GM23338 (cell line): ENCODE measurements around the gene GJB4. TPM values are rescaled to one million over a fixed set of nuclear protein-coding genes. Genes with fewer than 3 reads are reported as not detected.

Experiments
- ATAC-seq: fragments of 200-7000 bp; cut with Tn5 transposase; 3 replicates; pipeline ENCODE4 v1.9.1; 2020
- DNase-seq: peaks from one replicate; pipeline ENCODE4 v3.0.0-alpha.2; 2015; ENCODE audit warnings: low spot score
- H2AFZ ChIP-seq: fragments of 200-600 bp; sonication (generic); 2 replicates; pipeline ENCODE4 v1.8.0; 2016; ENCODE audit warnings: antibody characterized with exemption, mild to moderate bottlenecking, moderate library complexity
- H3F3A ChIP-seq: fragments of 200-600 bp; sonication (generic); replicated peaks from 2 replicates; pipeline ENCODE4 v1.8.0; 2017; ENCODE audit warnings: antibody characterized with exemption, mixed run types, low read depth
- H3K27ac ChIP-seq: fragments of 200-600 bp; sonication (generic); 2 replicates; pipeline ENCODE4 v1.6.1; 2016; ENCODE audit warnings: low read depth
- H3K27me3 ChIP-seq: fragments of 200-600 bp; sonication (generic); 2 replicates; pipeline ENCODE4 v1.8.0; 2016; ENCODE audit warnings: mild to moderate bottlenecking, mixed run types, moderate library complexity; ENCODE audit not compliant: insufficient read depth
- H3K36me3 ChIP-seq: fragments of 200-600 bp; sonication (generic); 2 replicates; pipeline ENCODE4 v1.8.0; 2016; ENCODE audit warnings: mild to moderate bottlenecking; ENCODE audit not compliant: insufficient read depth
- H3K4me1 ChIP-seq: fragments of 200-600 bp; sonication (generic); 2 replicates; pipeline ENCODE4 v1.8.0; 2016; ENCODE audit warnings: mild to moderate bottlenecking, moderate library complexity; ENCODE audit not compliant: insufficient read depth
- H3K4me2 ChIP-seq: fragments of 200-600 bp; sonication (generic); 2 replicates; pipeline ENCODE4 v1.7.1; 2017; ENCODE audit warnings: mixed run types
- H3K4me3 ChIP-seq: fragments of 200-600 bp; sonication (generic); 2 replicates; pipeline ENCODE4 v1.6.1; 2016; ENCODE audit warnings: mixed run types
- H3K79me2 ChIP-seq: fragments of 200-600 bp; sonication (generic); replicated peaks from 2 replicates; pipeline ENCODE4 v1.8.0; 2017; ENCODE audit warnings: mild to moderate bottlenecking; ENCODE audit not compliant: insufficient read depth
- H3K9me2 ChIP-seq: fragments of 200-600 bp; sonication (generic); 2 replicates; pipeline ENCODE4 v1.8.0; 2017; ENCODE audit not compliant: insufficient read depth
- H4K20me1 ChIP-seq: fragments of 200-600 bp; sonication (generic); replicated peaks from 2 replicates; pipeline ENCODE4 v1.8.0; 2017; ENCODE audit warnings: mild to moderate bottlenecking; ENCODE audit not compliant: insufficient read depth
- H3K27ac Mint-ChIP-seq: 2 replicates; pipeline ENCODE4 v1.8.0; 2020; ENCODE audit warnings: inconsistent platforms, mild to moderate bottlenecking, moderate library complexity, mixed read lengths
- H3K27me3 Mint-ChIP-seq: 3 replicates; pipeline ENCODE4 v1.8.0; 2022; ENCODE audit warnings: low read depth, mild to moderate bottlenecking, moderate library complexity, mixed read lengths, inconsistent platforms; ENCODE audit not compliant: insufficient read depth, poor library complexity
- H3K36me3 Mint-ChIP-seq: 3 replicates; pipeline ENCODE4 v1.8.0; 2021; ENCODE audit warnings: low read depth, mild to moderate bottlenecking, inconsistent platforms, moderate library complexity, mixed read lengths
- H3K4me1 Mint-ChIP-seq: 3 replicates; pipeline ENCODE4 v1.8.0; 2020; ENCODE audit warnings: mild to moderate bottlenecking, inconsistent platforms, mixed read lengths
- H3K4me3 Mint-ChIP-seq: 3 replicates; pipeline ENCODE4 v1.8.0; 2021; ENCODE audit warnings: moderate library complexity, mild to moderate bottlenecking, inconsistent platforms, mixed read lengths
- H3K9me3 Mint-ChIP-seq: 3 replicates; pipeline ENCODE4 v1.8.0; 2020; ENCODE audit warnings: moderate library complexity, mild to moderate bottlenecking, inconsistent platforms, mixed read lengths
- CREB1 ChIP-seq: fragments of 250-450 bp; sonication (Bioruptor Pico); IDR thresholded peaks from 2 replicates; pipeline ENCODE4 v1.5.0; 2020; ENCODE audit warnings: low read depth, mild to moderate bottlenecking, moderate library complexity
- CTCF ChIP-seq, 2 experiments: fragments of 200-600 bp in 1 of 2; sonication (generic) in 1 of 2; conservative IDR thresholded peaks; 2 replicates each; pipeline versions ENCODE4 v1.5.1 to v1.6.1; 2016 to 2017; ENCODE audit warnings: antibody characterized with exemption in 2 of 2, low read depth in 2 of 2, mild to moderate bottlenecking in 2 of 2, moderate library complexity in 1 of 2
- ETS1 ChIP-seq: IDR thresholded peaks from 2 replicates; pipeline ENCODE4 v1.6.1; 2016; ENCODE audit warnings: antibody characterized with exemption
- EZH2 ChIP-seq: fragments of 200-600 bp; sonication (generic); IDR thresholded peaks from one replicate; pipeline ENCODE4 v1.8.0; 2017; ENCODE audit warnings: antibody characterized with exemption, mild to moderate bottlenecking, low read depth; ENCODE audit not compliant: unreplicated experiment
- EZH2phosphoT487 ChIP-seq: fragments of 200-600 bp; sonication (generic); IDR thresholded peaks from one replicate; pipeline ENCODE4 v1.8.1; 2018; ENCODE audit warnings: antibody characterized with exemption; ENCODE audit not compliant: unreplicated experiment
- JUNB ChIP-seq: IDR thresholded peaks from one replicate; pipeline ENCODE4 v1.6.1; 2016; ENCODE audit warnings: antibody characterized with exemption; ENCODE audit not compliant: unreplicated experiment
- NANOG ChIP-seq: IDR thresholded peaks from 2 replicates; pipeline ENCODE4 v1.6.1; 2016; ENCODE audit warnings: antibody characterized with exemption, borderline replicate concordance
- POLR2AphosphoS5 ChIP-seq: IDR thresholded peaks from 2 replicates; pipeline ENCODE4 v1.6.1; 2016; ENCODE audit warnings: antibody characterized with exemption, low read depth
- REST ChIP-seq: IDR thresholded peaks from one replicate; pipeline ENCODE4 v1.6.1; 2018; ENCODE audit warnings: antibody characterized with exemption; ENCODE audit not compliant: unreplicated experiment
- STAT1 ChIP-seq: IDR thresholded peaks from one replicate; pipeline ENCODE4 v1.6.1; 2016; ENCODE audit warnings: antibody characterized with exemption; ENCODE audit not compliant: unreplicated experiment
- ZNF114 ChIP-seq: fragments of 250-450 bp; sonication (Bioruptor Pico); IDR thresholded peaks from 2 replicates; pipeline ENCODE4 v1.5.0; 2020; ENCODE audit warnings: mild to moderate bottlenecking, moderate library complexity
- ZNF331 ChIP-seq: fragments of 250-450 bp; sonication (Bioruptor Pico); IDR thresholded peaks from 2 replicates; pipeline ENCODE4 v1.5.0; 2020; ENCODE audit warnings: low read depth, mild to moderate bottlenecking, moderate library complexity
- ZNF462 ChIP-seq: fragments of 250-450 bp; sonication (Bioruptor Pico); IDR thresholded peaks from 2 replicates; pipeline ENCODE4 v1.5.0; 2020; ENCODE audit warnings: mild to moderate bottlenecking, moderate library complexity
- polyA plus RNA-seq: library from polyadenylated mRNA; unstranded; fragments of >200 nt; fragmentation: Nextera tagmentation; extraction: Ambion mirVana; gene quantifications from 2 replicates; pipeline ENCODE4 v1.2.1, GENCODE V29; 2016
- total RNA-seq: library from RNA; depleted of rRNA; stranded (reverse); fragments of >200 nt; shearing (Covaris generic); gene quantifications from 2 replicates; pipeline ENCODE4 v1.2.3, GENCODE V29; 2014

The GJB4 gene
- total and polyA plus RNA-seq, 2 experiments from 2014 or later: 0.07 TPM; not detected in 1

- Histone ChIP-seq H3K4me1 (no peaks in the 10 kb centered on the region), H3K4me3 (no peak overlapping the region), H3K79me2 (no peaks in the 10 kb centered on the region), H3K36me3 (no peaks in the 10 kb centered on the region), H3K4me2 (no peak overlapping the region), H3K9me2 (no peaks in the 10 kb centered on the region; the same call in 1 of the 2 replicates), H3K27me3 (no peaks in the 10 kb centered on the region), H3K27ac (no peak overlapping the region), H3F3A (no peaks in the 10 kb centered on the region), H4K20me1 (no peaks in the 10 kb centered on the region), H2AFZ (no peak overlapping the region)
- H3K36me3 Mint-ChIP-seq: no peaks in the 10 kb centered on the region
- peaks cover 4% of the 10 kb centered on the region; the same call in 2 of the 3 replicates for H3K4me1 Mint-ChIP-seq
- H3K27me3 Mint-ChIP-seq: peaks cover 7% of the 10 kb centered on the region
- TF ChIP-seq REST (no peak), ETS1 (no peak), POLR2AphosphoS5 (no peak), NANOG (no peak), CTCF (conservative IDR thresholded peaks at IDR 0.05; ENCODE audit: low read depth in 2 of 2) (no peak), ZNF462 (CRISPR knock-in tag) (no peak), EZH2phosphoT487 (no peak), CREB1 (CRISPR knock-in tag) (no peak), EZH2 (no peak), JUNB (no peak), ZNF331 (no peak), ZNF114 (CRISPR knock-in tag) (no peak), STAT1 (no peak)
- no peaks in the 10 kb centered on the region for H3K9me3 Mint-ChIP-seq
- no peak for DNase-seq
- H3K4me3 Mint-ChIP-seq: no peak overlapping the region
- no peak overlapping the region for H3K27ac Mint-ChIP-seq
- ATAC-seq: no peak
Observed at GRCh38 chr1:34712007-34712688, 47.4 kb upstream of the GJB4 start.
